ENCODE results near the gene HARBI1. TPM values are rescaled to one million over a fixed set of nuclear protein-coding genes. Genes with fewer than 3 reads are reported as not detected.
A peak's percentile ranks its signal among the peaks of the same experiment; 100 is the strongest.

HARBI1 gene, protein sequence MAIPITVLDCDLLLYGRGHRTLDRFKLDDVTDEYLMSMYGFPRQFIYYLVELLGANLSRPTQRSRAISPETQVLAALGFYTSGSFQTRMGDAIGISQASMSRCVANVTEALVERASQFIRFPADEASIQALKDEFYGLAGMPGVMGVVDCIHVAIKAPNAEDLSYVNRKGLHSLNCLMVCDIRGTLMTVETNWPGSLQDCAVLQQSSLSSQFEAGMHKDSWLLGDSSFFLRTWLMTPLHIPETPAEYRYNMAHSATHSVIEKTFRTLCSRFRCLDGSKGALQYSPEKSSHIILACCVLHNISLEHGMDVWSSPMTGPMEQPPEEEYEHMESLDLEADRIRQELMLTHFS
- polyA plus RNA-seq (ENCODE audit: insufficient read length in 12 of 12): 1 to 10 TPM in 10 of 12 donors, not detected in 2; 1.9 to 4.1 (median 3.1) TPM
- long read RNA-seq, donor 1: 0 reads
- long read RNA-seq, donor 2, partial matches to known transcripts: 0 of 1 reads
- long read RNA-seq, donor 2, other reads (novel, unspliced or antisense): 0 of 1 reads
- long read RNA-seq, donor 3: 0 reads
- long read RNA-seq, donor 4: 0 reads
- long read RNA-seq, donor 5: 0 reads
- long read RNA-seq, donor 6, partial matches to known transcripts: 25 of 25 reads
- long read RNA-seq, donor 6, other reads (novel, unspliced or antisense): 0 of 25 reads
- long read RNA-seq, donor 7: 0 reads
- long read RNA-seq, donor 8: 0 reads
- long read RNA-seq, donor 9: 0 reads
- long read RNA-seq, donor 10: 0 reads
- long read RNA-seq, donor 11, partial matches to known transcripts: 0 of 1 reads
- long read RNA-seq, donor 11, other reads (novel, unspliced or antisense): 0 of 1 reads

DNA sequence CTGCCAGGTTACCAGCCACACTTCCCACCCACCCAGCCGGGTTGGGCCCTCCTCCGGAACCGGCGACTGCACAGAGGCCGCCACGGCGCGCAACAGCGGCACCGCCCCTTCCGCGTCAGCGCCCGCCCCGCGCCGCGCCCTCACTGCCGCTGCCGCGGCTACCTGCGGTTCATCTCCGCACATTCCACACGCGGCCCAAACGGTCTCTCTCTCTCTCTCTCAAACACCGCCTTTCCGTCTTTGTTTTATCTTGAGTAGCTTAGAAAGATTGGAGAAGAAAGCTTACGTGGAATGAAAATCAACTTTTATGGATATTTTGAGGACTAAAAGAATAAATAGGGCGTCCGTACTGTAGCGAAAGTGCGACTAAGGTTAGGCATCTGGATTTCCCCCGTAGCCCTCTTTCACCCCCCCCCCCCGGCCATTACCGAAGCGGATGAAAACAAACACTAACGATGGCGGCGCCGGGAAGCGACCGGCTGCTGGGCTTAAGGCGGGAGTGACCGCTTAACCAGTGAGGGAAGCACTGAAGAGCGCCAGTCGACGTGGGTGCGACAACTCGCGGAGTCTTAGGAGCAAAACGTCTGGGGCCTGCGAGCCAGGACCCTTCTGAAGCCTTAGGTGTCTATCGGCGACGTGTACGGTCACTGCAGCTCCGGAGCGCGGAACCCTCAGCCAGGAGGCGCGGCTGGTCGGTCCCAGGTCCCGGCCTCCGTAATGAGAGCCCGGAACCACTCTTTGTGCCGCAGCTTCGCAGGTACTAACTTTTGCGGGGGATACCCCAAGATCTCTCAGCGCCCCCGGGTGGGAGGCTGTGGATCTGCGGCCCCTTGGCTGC lies at the start of gene HARBI1, which contains the start of gene ATG13:
TSS of gene HARBI1 (minus strand) at position 94 of the 838 bp plus-strand sequence. CDS start 990 bp downstream, outside the sequence.
TSS of gene ATG13 (plus strand) at position 420 of the 838 bp plus-strand sequence. CDS start 26,739 bp downstream, outside the sequence.
- peak; percentile 88 for DNase-seq

DNA sequence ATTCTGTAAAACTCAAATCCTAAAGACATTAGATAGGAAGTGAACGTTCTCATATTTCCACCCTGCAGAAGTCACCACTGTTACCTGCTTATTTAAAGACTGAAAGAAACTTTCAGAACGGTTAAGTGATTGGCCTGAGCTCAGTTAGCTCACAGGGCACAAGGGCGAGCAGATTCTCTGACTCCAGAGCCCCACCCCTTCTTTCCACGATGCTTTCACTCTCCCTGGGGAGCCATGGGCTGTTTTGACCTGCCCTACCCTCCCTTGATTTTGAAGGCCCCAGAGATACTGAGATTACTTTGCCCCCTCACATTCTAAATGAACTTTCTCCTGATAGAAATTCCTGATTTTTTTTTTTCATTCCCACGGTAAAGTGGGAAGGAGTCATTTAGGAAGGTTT lies 49.5 kb upstream of the HARBI1 start:
- no peak for DNase-seq

DNA sequence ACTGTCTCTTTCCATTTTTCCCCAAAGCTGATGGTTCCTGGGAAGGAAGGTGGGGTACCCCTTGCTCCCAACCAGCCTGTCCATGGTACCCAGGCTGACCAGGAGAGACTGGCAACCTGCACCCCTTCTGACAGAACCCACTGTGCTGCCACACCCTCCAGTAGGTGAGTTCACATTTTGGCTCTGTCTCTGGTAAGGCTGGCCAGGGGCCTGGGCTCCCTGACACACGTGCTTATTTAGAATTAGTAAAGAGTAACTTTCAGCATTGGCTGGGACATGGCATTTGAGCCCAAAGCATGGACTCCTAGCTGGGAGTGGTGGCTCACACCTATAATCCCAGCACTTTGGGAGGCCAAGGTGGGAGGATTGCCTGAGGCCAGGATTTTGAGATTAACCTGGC lies 48.3 kb upstream of the HARBI1 start:
- DNase-seq: no peak

DNA sequence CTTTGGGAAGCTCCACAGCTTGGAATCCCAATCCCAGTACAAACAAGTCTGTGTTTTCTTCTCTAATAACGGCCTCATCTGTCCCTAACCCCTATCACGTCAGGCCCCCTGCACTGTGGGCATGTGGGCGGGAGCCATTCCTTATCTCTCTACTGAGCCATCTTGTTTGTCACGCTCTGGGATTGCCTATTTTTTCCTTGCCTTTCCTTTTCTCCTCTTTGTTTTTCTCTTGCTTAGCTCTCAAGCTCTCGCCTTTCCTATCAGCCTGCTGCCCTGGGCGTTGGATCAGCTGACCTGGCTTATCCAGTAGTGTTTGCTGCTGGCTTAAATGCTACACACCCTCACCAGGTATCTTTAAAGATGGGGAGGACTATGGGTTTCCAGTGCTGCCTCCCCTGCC lies 47.6 kb upstream of the HARBI1 start:
- DNase-seq: no peak

DNA sequence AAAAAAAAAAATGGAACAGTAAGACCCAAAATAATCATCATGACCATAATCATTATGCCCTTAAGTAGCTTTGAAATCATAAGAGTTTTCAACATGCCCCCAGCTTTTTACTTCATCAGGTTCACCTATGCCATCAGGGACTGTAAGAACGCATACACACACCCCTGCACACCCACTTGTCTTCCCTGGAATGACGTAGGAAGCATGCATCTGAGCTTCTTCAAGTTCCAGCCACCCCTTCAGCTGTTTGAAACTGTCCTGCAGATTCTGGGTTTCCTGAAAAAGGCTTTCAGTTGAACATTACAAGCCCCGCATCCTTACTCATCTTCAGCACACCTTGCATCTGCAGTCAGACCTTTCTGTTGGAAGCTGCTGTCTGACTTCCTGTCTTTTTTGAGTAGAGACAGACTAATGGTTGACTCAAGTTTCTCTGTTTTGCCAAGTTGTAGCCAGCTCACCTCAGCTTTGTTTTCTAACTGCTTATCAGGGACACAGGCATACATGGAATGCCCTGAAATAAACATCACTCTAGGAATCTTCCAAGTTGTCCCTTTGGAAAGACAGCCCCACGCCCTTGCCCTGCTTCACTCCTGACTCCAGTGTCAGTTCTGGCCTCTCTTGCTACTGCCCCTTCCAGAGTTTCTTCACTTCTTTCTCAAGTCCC lies 46.4 kb upstream of the HARBI1 start:
- no peak for DNase-seq

DNA sequence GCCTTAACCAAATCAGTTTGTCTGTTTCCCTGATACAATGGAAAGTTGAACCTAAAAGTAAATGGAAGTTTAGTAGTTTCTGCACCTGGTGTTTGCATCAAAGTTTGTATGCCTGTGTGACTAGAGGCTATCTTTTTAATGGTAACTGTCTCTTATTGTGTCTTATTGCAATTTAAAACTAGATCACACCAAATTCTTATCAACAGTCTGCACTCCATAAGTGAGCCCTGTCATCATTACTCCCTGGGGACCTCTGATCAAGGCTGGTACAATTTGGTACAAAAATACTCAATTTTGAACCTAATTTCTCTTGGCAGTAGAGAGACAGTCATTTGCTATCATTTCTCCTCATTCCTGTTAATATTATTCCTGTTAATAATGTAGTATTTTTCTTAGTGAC lies 45.3 kb upstream of the HARBI1 start:
- no peak for DNase-seq

DNA sequence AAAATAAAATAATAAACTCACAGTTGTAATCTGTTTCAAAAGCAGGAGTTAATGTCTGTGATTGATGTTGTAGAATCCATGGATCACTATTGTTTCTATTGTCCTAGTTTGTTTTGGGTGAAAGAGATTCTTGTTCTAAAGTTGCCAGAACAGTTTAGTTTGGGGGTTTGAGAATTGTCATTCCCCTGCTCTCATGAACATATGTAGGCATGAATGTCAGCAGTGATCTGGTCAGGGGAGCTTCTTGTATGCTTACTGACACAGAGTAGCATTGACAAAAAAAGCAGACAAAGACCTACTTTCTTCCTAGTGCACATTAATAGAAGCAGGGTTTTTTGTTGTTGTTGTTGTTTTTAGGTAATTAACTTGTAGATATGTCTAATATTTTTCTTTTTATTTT lies 44.8 kb upstream of the HARBI1 start:
- DNase-seq: no peak

DNA sequence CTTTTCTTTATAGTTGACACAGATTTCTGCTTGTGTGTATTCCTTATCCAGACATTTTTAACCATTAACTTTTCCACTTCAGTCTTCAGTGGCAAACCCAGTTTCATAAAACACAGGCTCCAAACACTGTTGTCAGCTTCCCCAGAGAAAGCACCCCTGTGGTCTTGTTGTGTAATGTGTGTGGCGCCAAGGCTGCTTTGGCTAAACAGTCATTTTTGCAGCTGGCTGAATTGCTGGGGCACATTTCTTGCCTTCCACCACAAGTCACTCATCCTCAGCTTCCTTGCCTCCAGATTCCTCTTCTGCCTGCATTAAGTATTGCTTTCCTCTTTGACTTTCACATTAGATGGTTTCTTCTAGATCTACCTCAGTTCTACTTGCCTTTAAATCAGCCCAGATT lies 42.9 kb upstream of the HARBI1 start:
- DNase-seq: no peak

DNA sequence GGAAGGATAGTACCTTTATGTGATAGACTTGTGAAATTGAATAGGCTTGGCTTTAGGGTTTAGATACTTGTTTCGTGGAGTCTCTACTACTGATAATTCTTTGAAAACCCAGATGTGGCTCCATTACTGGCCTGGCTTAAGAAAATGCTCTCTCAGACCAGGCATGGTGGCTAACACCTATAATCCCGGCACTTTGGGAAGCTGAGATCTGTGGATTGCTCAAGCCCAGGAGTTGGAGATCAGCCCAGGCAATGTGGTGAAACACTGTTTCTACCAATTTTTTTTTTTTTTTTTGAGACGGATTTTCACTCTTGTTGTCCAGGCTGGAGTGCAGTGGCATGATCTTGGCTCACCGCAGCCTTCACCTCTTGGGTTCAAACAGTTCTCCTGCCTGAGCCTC lies 41.2 kb upstream of the HARBI1 start:
- DNase-seq: no peak

DNA sequence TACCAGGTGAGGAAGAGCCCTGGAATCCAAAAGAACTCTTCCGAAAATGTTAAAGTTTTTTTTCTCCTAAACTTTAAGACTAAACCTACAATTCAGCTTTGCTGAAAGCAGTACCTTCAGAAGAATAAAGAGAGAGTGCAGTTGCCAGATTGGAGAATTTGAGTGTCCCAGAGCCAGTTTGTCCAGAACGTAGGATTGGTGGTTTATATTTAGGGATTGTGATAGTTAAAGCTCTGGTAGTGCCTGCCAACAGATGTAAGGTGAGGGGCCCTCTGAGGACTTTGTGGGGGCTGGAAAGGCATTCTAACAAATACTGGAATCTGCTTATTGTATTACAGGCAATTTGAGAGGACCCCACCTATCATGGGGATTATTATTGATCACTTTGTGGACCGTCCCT lies 40.2 kb upstream of the HARBI1 start:
- DNase-seq: no peak

DNA sequence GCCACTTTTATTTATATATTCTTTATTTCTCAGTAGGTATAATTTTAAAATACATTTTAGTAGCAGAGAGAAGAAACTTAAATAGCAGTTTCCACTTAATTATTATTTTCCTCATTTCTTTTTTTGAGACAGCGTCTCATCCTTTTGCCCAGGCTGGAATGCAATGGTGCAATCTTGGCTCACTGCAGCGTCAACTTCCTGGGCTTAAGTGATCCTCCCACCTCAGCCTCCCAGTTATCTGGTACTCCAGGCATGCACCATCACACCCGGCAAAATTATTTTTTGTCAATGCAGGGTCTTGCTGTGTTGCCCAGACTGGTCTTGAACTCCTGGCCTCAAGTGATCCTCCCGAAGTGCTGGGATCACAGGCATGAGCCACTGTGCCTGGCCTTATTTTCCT lies 38.6 kb upstream of the HARBI1 start:
- no peak for DNase-seq

DNA sequence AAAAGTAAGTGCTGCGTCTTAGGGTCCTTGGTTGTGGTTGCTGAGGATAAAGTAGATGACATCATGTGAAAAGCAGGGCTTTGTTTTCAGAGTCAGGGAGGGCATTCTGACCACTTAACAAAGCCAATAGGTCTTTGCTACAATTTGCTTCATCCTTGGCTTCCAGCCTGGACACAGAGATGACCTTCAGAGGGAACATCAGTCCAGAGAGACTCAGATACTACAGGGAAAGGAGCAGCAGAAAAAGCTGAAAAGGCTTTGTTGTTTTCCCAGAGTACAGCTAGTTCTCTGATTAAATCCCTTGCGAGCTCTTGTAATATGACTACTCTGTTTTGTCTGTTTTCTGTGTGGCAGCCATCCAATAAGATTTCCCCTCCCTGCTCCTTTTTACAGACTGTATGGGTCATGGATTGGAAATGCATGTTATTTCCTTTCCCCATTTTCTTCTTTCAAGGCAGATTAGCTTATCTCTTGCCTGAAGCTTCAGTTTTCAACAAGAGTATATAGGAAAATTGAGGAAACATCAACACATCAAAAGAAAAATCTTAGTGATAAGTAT lies 32.2 kb upstream of the HARBI1 start:
- DNase-seq: peak; percentile 54

DNA sequence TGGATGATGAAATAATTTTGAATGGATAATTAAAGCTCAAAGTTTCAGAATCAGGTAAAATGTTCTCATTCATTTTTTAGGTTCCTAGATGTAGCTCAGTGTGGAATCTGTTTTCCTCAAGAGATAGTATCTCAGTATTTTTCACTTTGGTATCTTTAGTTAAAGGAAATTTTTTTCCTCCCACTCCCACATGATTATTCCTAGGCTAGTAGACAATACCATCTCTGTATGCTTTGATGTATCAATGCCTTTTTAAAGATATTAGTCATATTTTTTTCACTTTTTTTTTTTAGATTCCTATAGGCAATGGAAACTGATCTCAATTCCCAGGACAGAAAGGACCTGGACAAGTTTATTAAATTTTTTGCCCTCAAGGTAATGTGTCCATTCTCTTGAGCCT lies 27.0 kb upstream of the HARBI1 start:
- no peak for DNase-seq

DNA sequence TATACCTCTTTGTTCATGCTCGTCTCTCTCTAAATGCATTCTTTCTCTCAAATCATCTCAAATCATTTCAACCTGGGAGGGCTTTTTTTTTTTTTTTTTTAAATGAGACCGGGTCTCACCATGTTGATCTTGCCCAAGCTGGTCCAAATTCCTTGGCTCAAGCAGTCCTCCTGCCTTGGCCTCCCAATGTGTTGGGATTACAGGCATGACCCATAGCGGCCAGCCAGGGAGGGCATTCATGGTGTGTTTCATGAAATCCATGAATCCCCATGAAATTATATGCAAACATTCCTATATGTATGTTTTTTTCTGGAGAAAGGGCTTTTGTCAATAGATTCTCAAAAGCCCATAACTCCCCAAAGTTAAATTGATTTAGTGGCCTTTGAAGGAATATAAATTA lies 26.5 kb upstream of the HARBI1 start:
- DNase-seq: no peak

DNA sequence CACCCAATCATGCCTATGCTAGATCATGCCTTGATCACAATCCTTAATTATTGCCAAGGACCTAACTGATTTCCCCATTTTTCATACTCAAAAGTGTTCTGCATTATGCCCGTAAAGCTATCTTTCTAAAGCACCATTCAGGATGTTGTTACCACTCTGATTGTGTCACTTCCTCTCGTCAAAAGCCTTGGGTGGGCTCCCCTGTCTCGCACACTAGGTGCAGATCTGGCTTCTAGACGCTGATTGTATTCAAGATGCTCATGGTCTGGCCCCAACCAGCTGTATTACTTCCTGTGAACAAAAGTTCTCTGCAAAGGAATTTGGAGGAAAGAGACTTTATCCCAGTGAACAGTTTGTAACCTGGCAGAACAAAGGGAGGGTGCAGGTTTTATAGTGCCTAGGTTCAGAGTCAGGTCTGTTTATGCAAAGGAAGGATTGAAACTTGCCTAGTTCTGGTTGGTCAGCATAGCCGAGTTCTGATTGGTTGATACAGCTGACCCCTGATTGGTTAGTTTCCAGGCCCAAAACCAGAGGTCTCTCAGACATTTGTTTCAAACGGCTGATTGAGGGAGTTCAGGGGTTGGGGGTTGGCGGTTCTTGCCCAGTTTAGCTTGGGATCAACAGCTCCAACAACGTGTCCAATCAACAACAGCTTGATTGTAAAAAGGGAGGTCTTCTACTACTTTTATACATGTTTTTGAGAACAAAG lies 25.8 kb upstream of the HARBI1 start:
- no peak for DNase-seq

DNA sequence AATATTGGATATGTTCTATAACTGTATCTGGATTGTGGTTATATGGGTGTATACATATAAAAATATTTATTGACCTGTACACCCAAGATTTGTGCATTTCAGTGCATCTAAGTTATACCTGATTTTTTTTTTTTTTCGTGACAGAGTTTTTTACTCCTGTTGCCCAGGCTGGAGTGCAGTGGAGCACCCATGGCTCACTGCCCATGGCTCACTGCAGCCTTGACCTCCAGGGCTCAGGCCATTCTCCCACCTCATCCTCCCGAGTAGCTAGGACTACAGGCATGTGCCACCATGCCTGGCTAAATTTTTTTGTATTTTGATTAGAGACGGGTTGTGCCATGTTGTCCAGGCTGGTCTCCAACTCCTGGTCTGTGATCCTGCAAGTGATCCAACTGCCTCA lies 24.6 kb upstream of the HARBI1 start:
- DNase-seq: no peak

DNA sequence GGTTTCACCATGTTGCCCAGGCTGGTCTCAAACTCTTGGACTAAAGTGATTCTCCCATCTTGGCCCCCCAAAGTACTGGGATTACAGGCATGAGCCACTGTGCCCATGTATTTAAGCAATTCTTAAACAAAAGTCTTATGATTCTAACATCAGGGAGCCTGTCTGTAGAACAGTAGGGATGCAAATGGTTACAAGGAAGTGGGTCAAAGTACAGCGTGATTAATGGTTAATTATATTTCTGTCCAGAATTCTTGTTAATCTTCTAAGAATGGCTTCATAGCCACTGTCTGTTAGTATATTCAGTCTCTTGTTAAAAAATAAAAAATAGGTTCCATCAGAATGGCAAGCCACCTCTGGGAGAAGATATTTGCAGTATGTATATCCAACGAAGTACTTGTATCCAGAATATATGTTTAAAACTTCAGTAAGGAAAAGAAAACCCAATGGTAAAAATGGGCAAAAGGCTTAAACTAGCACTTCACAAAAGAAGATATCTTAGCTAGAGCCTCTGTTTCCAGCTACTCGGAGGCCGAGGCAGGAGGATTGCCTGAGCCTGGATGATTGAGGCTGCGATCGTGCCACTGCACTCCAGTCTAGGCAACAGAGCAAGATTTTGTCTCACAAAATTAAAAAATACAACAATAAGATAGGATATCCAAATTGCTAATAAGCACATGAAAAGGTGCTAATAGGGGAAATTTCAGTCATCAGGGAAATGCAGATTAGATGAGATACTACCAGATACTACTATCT lies 23.2 kb upstream of the HARBI1 start:
- no peak for DNase-seq

DNA sequence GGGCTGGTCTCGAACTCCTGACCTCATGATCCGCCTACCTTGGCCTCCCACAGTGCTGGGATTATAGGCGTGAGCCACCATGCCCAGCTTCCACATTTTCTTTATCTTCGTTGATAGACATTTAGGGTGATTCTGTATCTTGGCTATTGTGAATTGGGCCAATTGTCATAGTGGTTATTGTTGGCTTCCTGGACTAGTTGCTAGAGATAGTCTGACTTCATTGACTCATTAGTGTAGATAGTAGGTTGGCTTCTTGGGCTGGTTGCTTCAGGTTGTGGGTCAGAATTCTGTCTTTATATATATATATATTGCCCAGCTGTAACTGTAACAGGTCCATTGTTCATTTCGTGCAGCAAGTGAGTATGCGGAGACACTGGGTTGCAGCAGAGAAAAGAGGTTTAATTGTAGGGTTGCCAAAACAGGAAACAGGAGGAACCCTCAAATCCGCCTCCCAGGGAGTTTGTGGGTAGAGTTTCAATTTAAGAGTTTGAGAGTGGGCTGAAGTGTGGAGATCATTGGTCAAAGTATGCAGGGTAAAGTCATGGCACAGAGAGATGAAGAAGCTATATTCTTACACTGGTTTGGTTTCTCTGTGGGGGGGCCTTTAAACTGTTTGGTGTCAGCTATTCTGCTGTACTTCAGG lies 22.3 kb upstream of the HARBI1 start:
- DNase-seq: no peak

DNA sequence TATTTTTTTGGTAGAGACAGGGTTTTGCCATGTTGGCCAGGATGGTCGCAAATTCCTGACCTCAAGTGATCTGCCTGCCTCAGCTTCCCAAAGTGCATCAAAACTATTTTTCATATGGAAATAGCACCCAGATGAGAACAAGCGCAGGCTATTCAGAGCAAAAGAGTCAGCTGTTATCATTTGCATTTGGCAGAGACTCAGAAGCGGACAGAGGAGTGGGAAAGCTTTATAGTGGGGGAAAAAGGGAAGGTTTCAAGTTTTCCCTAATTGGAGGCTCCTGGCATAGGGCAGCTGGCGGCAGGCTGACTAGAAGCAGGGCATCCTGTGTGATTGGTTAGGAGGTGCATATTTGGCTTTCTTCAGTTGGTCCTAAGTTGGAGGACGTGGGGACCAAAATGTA lies 20.5 kb upstream of the HARBI1 start:
- DNase-seq: no peak

Measured in muscle of arm (tissue), 14 donors.